CD14-positive monocyte (primary cell): ENCODE measurements around the gene UBE2D4. TPM values are rescaled to one million over a fixed set of nuclear protein-coding genes. Genes with fewer than 3 reads are reported as not detected.

ENCODE experiments used
- DNase-seq, 3 donors: peaks; one replicate each; pipeline ENCODE4 v3.0.0-alpha.2; 2011 to 2022
- H2AFZ ChIP-seq: 2 replicates; pipeline ENCODE4 v1.6.0; 2012; ENCODE audit warnings: mild to moderate bottlenecking, low read depth, low read length, inconsistent platforms; ENCODE audit not compliant: insufficient read depth, poor library complexity, severe bottlenecking
- H3K27ac ChIP-seq, 2 donors: 1 replicate in 1 of 2; 2 replicates in 1 of 2; pipeline ENCODE4 v1.5.1; 2012 to 2013; ENCODE audit warnings: low read length in 2 of 2, control low read depth in 1 of 2, inconsistent platforms in 1 of 2, low read depth in 1 of 2, mild to moderate bottlenecking in 1 of 2
- H3K27me3 ChIP-seq, 2 donors: one replicate each; pipeline versions ENCODE4 v1.6.0 to v1.6.1; 2011 to 2013; ENCODE audit warnings: low read length in 2 of 2; ENCODE audit not compliant: control insufficient read depth in 2 of 2, insufficient read depth in 2 of 2
- H3K36me3 ChIP-seq, 2 donors: replicated peaks in 1 of 2; 1 replicate in 1 of 2; 2 replicates in 1 of 2; pipeline versions ENCODE4 v1.5.1 to v1.6.1; 2012 to 2013; ENCODE audit warnings: low read length in 2 of 2, control low read depth in 1 of 2, inconsistent platforms in 1 of 2, mild to moderate bottlenecking in 1 of 2; ENCODE audit not compliant: insufficient read depth in 2 of 2, control insufficient read depth in 1 of 2
- H3K4me1 ChIP-seq, 2 donors: 1 replicate in 1 of 2; 2 replicates in 1 of 2; pipeline versions ENCODE4 v1.5.1 to v1.6.1; 2012 to 2013; ENCODE audit warnings: low read length in 2 of 2, control low read depth in 1 of 2, inconsistent platforms in 1 of 2, mild to moderate bottlenecking in 1 of 2, moderate library complexity in 1 of 2; ENCODE audit not compliant: insufficient read depth in 2 of 2, control insufficient read depth in 1 of 2
- H3K4me2 ChIP-seq: replicated peaks from 2 replicates; pipeline ENCODE3; 2012; ENCODE audit warnings: low read length, moderate library complexity, mild to moderate bottlenecking; ENCODE audit not compliant: poor library complexity, severe bottlenecking; ENCODE audit errors: extremely low read depth
- H3K4me3 ChIP-seq, 3 experiments: fragments of 200-600 bp in 1 of 3; sonication (generic) in 1 of 3; replicated peaks in 1 of 3; 1 replicate in 2 of 3; 2 replicates in 1 of 3; pipeline ENCODE4 v1.5.1; 2011 to 2013; ENCODE audit warnings: low read length in 3 of 3, mild to moderate bottlenecking in 3 of 3, control low read depth in 2 of 3, low read depth in 2 of 3, inconsistent platforms in 1 of 3, moderate library complexity in 1 of 3
- H3K79me2 ChIP-seq: 2 replicates; pipeline ENCODE4 v1.6.0; 2012; ENCODE audit warnings: mild to moderate bottlenecking, control low read depth, inconsistent platforms, low read length, moderate library complexity; ENCODE audit not compliant: insufficient read depth
- H3K9ac ChIP-seq: 2 replicates; pipeline ENCODE4 v1.6.0; 2017; ENCODE audit warnings: low read length, mild to moderate bottlenecking; ENCODE audit not compliant: insufficient read depth, poor library complexity, severe bottlenecking
- H3K9me3 ChIP-seq, 2 donors: replicated peaks in 1 of 2; 1 replicate in 1 of 2; 2 replicates in 1 of 2; pipeline versions ENCODE4 v1.5.1 to v1.6.1; 2012 to 2013; ENCODE audit warnings: low read length in 2 of 2, control low read depth in 1 of 2; ENCODE audit not compliant: control insufficient read depth in 1 of 2, insufficient read depth in 1 of 2
- H4K20me1 ChIP-seq: 2 replicates; pipeline ENCODE4 v1.6.0; 2012; ENCODE audit warnings: mild to moderate bottlenecking, low read length, control low read depth, moderate library complexity; ENCODE audit not compliant: insufficient read depth
- H3K27ac Mint-ChIP-seq, 7 donors: one replicate each; pipeline ENCODE4 v1.8.0; 2020; ENCODE audit warnings: mild to moderate bottlenecking in 7 of 7, mixed read lengths in 7 of 7, moderate library complexity in 6 of 7, inconsistent platforms in 2 of 7
- H3K27me3 Mint-ChIP-seq, 3 donors: one replicate each; pipeline ENCODE4 v1.8.0; 2021 to 2022; ENCODE audit warnings: low read depth in 3 of 3, mild to moderate bottlenecking in 3 of 3, mixed read lengths in 3 of 3, moderate library complexity in 3 of 3, inconsistent platforms in 1 of 3
- H3K36me3 Mint-ChIP-seq, 2 donors: one replicate each; pipeline ENCODE4 v1.8.0; 2020; ENCODE audit warnings: mixed read lengths in 2 of 2, inconsistent platforms in 1 of 2, mild to moderate bottlenecking in 1 of 2
- H3K4me1 Mint-ChIP-seq: one replicate; pipeline ENCODE4 v1.8.0; 2020; ENCODE audit warnings: mild to moderate bottlenecking, mixed read lengths
- H3K4me3 Mint-ChIP-seq, 2 donors: one replicate each; pipeline ENCODE4 v1.8.0; 2020; ENCODE audit warnings: mild to moderate bottlenecking in 2 of 2, mixed read lengths in 2 of 2, moderate library complexity in 1 of 2
- H3K9me3 Mint-ChIP-seq, 7 donors: one replicate each; pipeline ENCODE4 v1.8.0; 2020 to 2022; ENCODE audit warnings: mixed read lengths in 7 of 7, mild to moderate bottlenecking in 6 of 7, moderate library complexity in 6 of 7, inconsistent platforms in 2 of 7
- WGBS: methylation state at CpG from one replicate; pipeline ENCODE4 v1.1.5; 2013; ENCODE audit warnings: missing lambda C conversion rate; ENCODE audit not compliant: insufficient coverage; 5-methylcytosine and 5-hydroxymethylcytosine counted together
- intact Hi-C, 2 donors: fragments of 100-400 bp; cut with micrococcal nuclease; formaldehyde crosslinking; loops; one replicate each; pipeline versions ENCODE4 v1.15.0 to v1.15.1; 2023
- polyA plus RNA-seq, 3 donors: library from polyadenylated mRNA; depleted of rRNA in 1 of 3; unstranded in 2 of 3; stranded (reverse) in 1 of 3; fragments of 300-500 nt in 2 of 3; fragments of >200 nt in 1 of 3; fragmentation: Illumina TruSeq in 2 of 3; gene quantifications; 1 replicate in 2 of 3; 2 replicates in 1 of 3; pipeline ENCODE4 v1.2.3, GENCODE V29; 2012 to 2021
- TF ChIP-seq, protein P1 (sequence below): fragments of 200-600 bp; IDR thresholded peaks from one replicate; pipeline ENCODE4 v1.8.0; 2022; ENCODE audit warnings: antibody characterized with exemption, mild to moderate bottlenecking

Gene UBE2D4
- polyA plus RNA-seq, 3 donors: 8.2 to 10.9 (median 8.8) TPM

- no peak overlapping the region for H3K4me3 ChIP-seq
- H3K27ac ChIP-seq: no peak overlapping the region
- H3K9me3 Mint-ChIP-seq: peaks cover 0 to 1% (median 0%) of the 10 kb centered on the region in 7 donors
- WGBS: no CpG with 5 or more reads among the region's 5 CpGs
- H3K36me3 ChIP-seq: no peaks in the 10 kb centered on the region
- H4K20me1 ChIP-seq: peaks cover 11% of the 10 kb centered on the region
- peaks cover 23% of the 10 kb centered on the region for H3K4me1 Mint-ChIP-seq
- no peak for DNase-seq
- H2AFZ ChIP-seq: no peak overlapping the region
- no peaks in the 10 kb centered on the region for H3K9me3 ChIP-seq
- peaks cover 35% of the 10 kb centered on the region for H3K79me2 ChIP-seq
- H3K27me3 Mint-ChIP-seq: peaks cover 0 to 2% (median 0%) of the 10 kb centered on the region in 3 donors
- peaks cover 9 to 15% of the 10 kb centered on the region in 2 donors for H3K4me1 ChIP-seq
- H3K36me3 Mint-ChIP-seq: peaks cover 7 to 14% of the 10 kb centered on the region in 2 donors
- H3K27me3 ChIP-seq: no peaks in the 10 kb centered on the region
- H3K4me3 Mint-ChIP-seq: no peak overlapping the region
- intact Hi-C loops: no loop called here
- no peak overlapping the region for H3K4me2 ChIP-seq
- no peak overlapping the region for H3K27ac Mint-ChIP-seq
- H3K9ac ChIP-seq: no peak overlapping the region
- TF ChIP-seq, protein P1, sequence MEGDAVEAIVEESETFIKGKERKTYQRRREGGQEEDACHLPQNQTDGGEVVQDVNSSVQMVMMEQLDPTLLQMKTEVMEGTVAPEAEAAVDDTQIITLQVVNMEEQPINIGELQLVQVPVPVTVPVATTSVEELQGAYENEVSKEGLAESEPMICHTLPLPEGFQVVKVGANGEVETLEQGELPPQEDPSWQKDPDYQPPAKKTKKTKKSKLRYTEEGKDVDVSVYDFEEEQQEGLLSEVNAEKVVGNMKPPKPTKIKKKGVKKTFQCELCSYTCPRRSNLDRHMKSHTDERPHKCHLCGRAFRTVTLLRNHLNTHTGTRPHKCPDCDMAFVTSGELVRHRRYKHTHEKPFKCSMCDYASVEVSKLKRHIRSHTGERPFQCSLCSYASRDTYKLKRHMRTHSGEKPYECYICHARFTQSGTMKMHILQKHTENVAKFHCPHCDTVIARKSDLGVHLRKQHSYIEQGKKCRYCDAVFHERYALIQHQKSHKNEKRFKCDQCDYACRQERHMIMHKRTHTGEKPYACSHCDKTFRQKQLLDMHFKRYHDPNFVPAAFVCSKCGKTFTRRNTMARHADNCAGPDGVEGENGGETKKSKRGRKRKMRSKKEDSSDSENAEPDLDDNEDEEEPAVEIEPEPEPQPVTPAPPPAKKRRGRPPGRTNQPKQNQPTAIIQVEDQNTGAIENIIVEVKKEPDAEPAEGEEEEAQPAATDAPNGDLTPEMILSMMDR: no peak
Observed at GRCh38 chr7:43902542-43903054, 23.6 kb upstream of the UBE2D4 start.

DNA sequence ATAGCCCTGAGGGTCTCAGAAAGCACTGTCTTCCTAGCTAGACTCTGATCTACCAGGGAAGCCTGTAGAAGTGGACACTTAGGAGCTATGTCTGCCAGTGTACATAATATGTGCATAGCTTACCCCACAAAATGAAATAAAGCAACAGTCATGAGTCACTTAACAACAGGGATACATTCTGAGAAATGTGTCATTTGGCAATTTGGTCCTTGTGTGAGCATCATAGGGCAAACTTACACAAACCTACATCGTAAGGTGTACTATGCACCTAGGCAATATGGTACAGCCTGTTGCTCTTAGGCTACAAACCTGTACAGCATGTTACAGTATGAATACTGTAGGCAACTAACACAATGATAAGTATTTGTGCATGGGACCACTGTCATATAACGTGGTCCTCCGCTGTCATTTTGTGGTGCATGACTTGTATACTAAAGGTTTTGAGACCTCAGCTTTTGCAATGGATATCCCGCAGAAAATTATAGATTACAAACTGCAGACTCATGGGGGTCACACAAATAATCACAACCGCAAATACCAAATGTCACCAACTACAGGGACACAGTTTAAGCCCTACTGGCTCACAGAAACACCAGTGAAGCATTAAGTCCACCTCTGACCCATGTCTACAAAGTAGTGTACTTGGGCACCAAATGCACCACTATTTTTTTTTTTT is 21.6 kb upstream of the UBE2D4 start:
- no peak overlapping the region for H2AFZ ChIP-seq
- no peak for DNase-seq
- WGBS: 95% methylated on average over 3 of the region's 5 CpGs
- H4K20me1 ChIP-seq: peaks cover 7% of the 10 kb centered on the region
- TF ChIP-seq, protein P1: no peak
- Mint-ChIP-seq H3K4me1 (peaks cover 23% of the 10 kb centered on the region), H3K9me3 (peaks cover 0 to 1% (median 0%) of the 10 kb centered on the region in 7 donors), H3K36me3 (peaks cover 7 to 14% of the 10 kb centered on the region in 2 donors), H3K4me3 (no peak overlapping the region), H3K27me3 (peaks cover 0 to 2% (median 0%) of the 10 kb centered on the region in 3 donors), H3K27ac (no peak overlapping the region)
- H3K4me3 ChIP-seq: no peak overlapping the region
- intact Hi-C loops: no loop called here
- H3K9me3 ChIP-seq: no peaks in the 10 kb centered on the region
- H3K4me1 ChIP-seq: peaks cover 9 to 15% of the 10 kb centered on the region in 2 donors
- no peak overlapping the region for H3K9ac ChIP-seq
- no peaks in the 10 kb centered on the region for H3K27me3 ChIP-seq
- H3K79me2 ChIP-seq: peaks cover 28% of the 10 kb centered on the region
- no peak overlapping the region for H3K4me2 ChIP-seq
- H3K27ac ChIP-seq: no peak overlapping the region
- no peaks in the 10 kb centered on the region for H3K36me3 ChIP-seq
